Measurements from ENCODE around the gene NOD1.

GRCh38 chr7:30524545-30524944 is 46.0 kb upstream of the NOD1 start:
- TF ChIP-seq CTCF (IDR thresholded peaks at IDR 0.05) (no peak), POLR2A (IDR thresholded peaks at IDR 0.05) (no peak)
